Measurements from ENCODE around the gene POLA2. TPM values are rescaled to one million over a fixed set of nuclear protein-coding genes. Genes with fewer than 3 reads are reported as not detected.
"Not testable (repeated sequence)": the region's sequence is repeated elsewhere in the genome, so short reads cannot be mapped to it uniquely, and the experiment has no call there.

POLA2 gene
- total RNA-seq, 1 donor from 2014 or later, result 27.4 TPM

DNA sequence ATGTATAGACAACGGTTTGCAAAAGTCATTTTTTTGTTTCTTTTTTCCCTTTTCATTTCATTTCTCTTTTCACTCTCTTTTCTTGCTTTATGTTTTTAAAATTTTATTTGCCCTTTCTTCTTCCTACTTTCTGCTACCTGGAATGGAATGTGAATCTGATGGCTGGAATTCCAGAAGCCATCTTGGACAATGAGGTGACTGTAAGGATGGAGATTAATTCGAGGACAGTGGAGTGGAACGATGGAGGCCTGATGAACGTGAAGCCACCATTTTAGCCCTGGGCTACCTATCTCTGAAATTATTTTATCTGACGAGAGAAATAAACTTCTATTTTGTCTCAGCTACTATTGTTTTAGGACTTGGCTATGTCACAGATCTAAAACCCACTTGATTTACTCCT, 2.8 kb upstream of the POLA2 start:
- Mint-ChIP-seq H3K27ac (no peak overlapping the region), H3K36me3 (ENCODE audit: insufficient read depth) (no peaks in the 10 kb centered on the region), H3K4me3 (ENCODE audit: low read depth) (no peak overlapping the region), H3K27me3 (no peaks in the 10 kb centered on the region), H3K9me3 (ENCODE audit: low read depth) (no peaks in the 10 kb centered on the region), H3K4me1 (ENCODE audit: low read depth) (peaks cover 14% of the 10 kb centered on the region)
- no peak for TF ChIP-seq CTCF (IDR thresholded peaks at IDR 0.05; ENCODE audit: unreplicated experiment)
- DNase-seq (ENCODE audit: low spot score, unreplicated experiment), result no peak

- H3K4me3 Mint-ChIP-seq (ENCODE audit: low read depth), result no peak overlapping the region
- no peak for DNase-seq (ENCODE audit: low spot score, unreplicated experiment)
- no peak overlapping the region for H3K27ac Mint-ChIP-seq
- peaks cover 14% of the 10 kb centered on the region for H3K4me1 Mint-ChIP-seq (ENCODE audit: low read depth)
- H3K9me3 Mint-ChIP-seq (ENCODE audit: low read depth), result no peaks in the 10 kb centered on the region
- H3K27me3 Mint-ChIP-seq, result no peaks in the 10 kb centered on the region
- no peak for TF ChIP-seq CTCF (IDR thresholded peaks at IDR 0.05; ENCODE audit: unreplicated experiment)
- H3K36me3 Mint-ChIP-seq (ENCODE audit: insufficient read depth), result peaks cover 2% of the 10 kb centered on the region
Observed at GRCh38 chr11:65260302-65260701, 1.5 kb upstream of the POLA2 start.

DNA sequence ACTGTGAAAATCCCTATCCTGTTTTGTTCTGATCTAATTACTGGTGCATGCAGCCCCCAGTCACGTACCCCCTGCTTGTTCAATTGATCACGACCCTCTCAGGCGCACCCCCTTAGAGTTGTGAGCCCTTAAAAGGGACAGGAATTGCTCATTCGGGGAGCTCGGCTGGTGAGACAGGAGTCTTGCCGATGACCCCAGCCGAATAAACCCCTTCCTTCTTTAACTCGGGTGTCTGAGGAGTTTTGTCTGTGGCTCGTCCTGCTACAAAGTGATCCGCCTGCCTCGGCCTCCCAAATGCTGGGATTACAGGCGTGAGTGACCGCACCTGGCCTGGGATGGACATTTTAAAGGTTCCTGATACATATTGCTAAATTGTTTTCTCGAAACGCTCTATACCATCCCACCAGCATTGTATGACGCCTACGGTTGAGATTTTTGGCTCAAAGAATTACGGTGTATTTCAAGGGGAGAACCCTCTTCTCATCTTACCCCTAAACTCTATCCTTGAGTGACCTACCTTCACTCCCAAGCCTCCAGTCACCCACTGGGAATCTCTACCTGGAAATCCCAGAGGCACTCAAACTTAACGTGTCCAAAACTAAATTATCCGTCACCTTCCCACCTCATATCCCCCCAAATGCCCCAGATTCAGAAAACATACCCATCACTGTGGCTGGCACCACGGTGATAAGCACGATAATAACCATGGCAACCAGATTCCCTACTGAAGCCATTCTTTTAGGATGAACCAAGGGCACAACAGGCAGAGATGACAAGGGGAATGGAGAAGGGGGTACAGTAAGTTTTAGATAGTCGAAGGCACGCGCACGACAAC, 789 bp upstream of the POLA2 start:
- no peaks in the 10 kb centered on the region for H3K9me3 Mint-ChIP-seq (ENCODE audit: low read depth)
- no peak for TF ChIP-seq CTCF (IDR thresholded peaks at IDR 0.05; ENCODE audit: unreplicated experiment)
- peaks cover 14% of the 10 kb centered on the region for H3K4me1 Mint-ChIP-seq (ENCODE audit: low read depth)
- H3K27ac Mint-ChIP-seq, result peak overlapping the region; percentile 83
- H3K36me3 Mint-ChIP-seq (ENCODE audit: insufficient read depth), result peaks cover 2% of the 10 kb centered on the region
- DNase-seq (ENCODE audit: low spot score, unreplicated experiment), result no peak
- H3K27me3 Mint-ChIP-seq, result no peaks in the 10 kb centered on the region
- H3K4me3 Mint-ChIP-seq (ENCODE audit: low read depth), result peak overlapping the region; percentile 86

- no peak for DNase-seq (ENCODE audit: low spot score, unreplicated experiment)
- Mint-ChIP-seq H3K4me3 (ENCODE audit: low read depth) (peak overlapping the region; percentile 86), H3K27ac (peak overlapping the region; percentile 88), H3K4me1 (ENCODE audit: low read depth) (peaks cover 14% of the 10 kb centered on the region), H3K36me3 (ENCODE audit: insufficient read depth) (peaks cover 2% of the 10 kb centered on the region), H3K9me3 (ENCODE audit: low read depth) (no peaks in the 10 kb centered on the region), H3K27me3 (no peaks in the 10 kb centered on the region)
- TF ChIP-seq CTCF (IDR thresholded peaks at IDR 0.05; ENCODE audit: unreplicated experiment), result no peak
Observed at GRCh38 chr11:65262381-65262680, 569 bp downstream of the POLA2 start.

DNA sequence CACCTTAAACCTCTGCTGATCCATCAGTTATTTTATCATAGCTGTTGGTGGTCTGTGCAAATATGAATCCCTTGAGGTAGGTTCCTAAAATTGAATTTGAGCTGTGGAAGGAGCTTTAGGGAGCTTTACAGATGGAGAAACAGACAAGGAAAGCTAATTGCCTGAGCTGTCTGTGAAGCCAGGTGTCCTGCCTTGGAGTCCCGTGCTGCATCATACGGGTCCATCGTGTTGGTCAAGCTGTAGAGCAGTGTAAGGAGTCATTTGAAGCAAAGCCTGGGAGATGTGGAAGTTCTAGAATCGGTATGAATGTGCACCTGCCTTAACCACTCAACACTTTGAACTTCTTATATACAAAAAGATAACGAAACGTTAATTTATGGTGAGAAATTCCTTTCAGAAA, 1.0 kb downstream of the POLA2 start:
- H3K4me3 Mint-ChIP-seq (ENCODE audit: low read depth), result peak overlapping the region; percentile 86
- H3K27ac Mint-ChIP-seq, result peak overlapping the region; percentile 74
- no peaks in the 10 kb centered on the region for H3K27me3 Mint-ChIP-seq
- H3K9me3 Mint-ChIP-seq (ENCODE audit: low read depth), result no peaks in the 10 kb centered on the region
- peaks cover 2% of the 10 kb centered on the region for H3K36me3 Mint-ChIP-seq (ENCODE audit: insufficient read depth)
- DNase-seq (ENCODE audit: low spot score, unreplicated experiment), result no peak
- peaks cover 14% of the 10 kb centered on the region for H3K4me1 Mint-ChIP-seq (ENCODE audit: low read depth)
- no peak for TF ChIP-seq CTCF (IDR thresholded peaks at IDR 0.05; ENCODE audit: unreplicated experiment)

GRCh38 chr11:65264747-65265146, 3.0 kb downstream of the POLA2 start:
- not testable (repeated sequence) for H3K9me3 Mint-ChIP-seq (ENCODE audit: low read depth); H3K4me3 Mint-ChIP-seq (ENCODE audit: low read depth); H3K36me3 Mint-ChIP-seq (ENCODE audit: insufficient read depth); H3K27ac Mint-ChIP-seq; DNase-seq (ENCODE audit: low spot score, unreplicated experiment); H3K27me3 Mint-ChIP-seq
- H3K4me1 Mint-ChIP-seq (ENCODE audit: low read depth), result peaks cover 14% of the 10 kb centered on the region

Measured in progenitor cell of endocrine pancreas (in vitro differentiated cells).